SK-N-SH treated with all-trans-retinoic acid at 6 μM for 48 hours (cell line): ENCODE measurements around the gene TJP2.

Source experiments
- ATAC-seq: fragments of 200-7000 bp; cut with Tn5 transposase; 3 replicates; pipeline ENCODE4 v1.9.1; 2020; ENCODE audit warnings: mild to moderate bottlenecking, moderate library complexity
- ARNTL ChIP-seq: fragments of 450-650 bp; formaldehyde crosslinking; IDR thresholded peaks from 2 replicates; pipeline ENCODE4 v1.5.0; 2020; ENCODE audit warnings: low read depth, mild to moderate bottlenecking, moderate library complexity, borderline replicate concordance
- BACH2 ChIP-seq: fragments of 250-450 bp; sonication (Bioruptor Pico); IDR thresholded peaks from 2 replicates; pipeline ENCODE4 v1.9.0; 2021; ENCODE audit warnings: mild to moderate bottlenecking, borderline replicate concordance
- CREB5 ChIP-seq: fragments of 250-450 bp; sonication (Bioruptor Pico); IDR thresholded peaks from 2 replicates; pipeline ENCODE4 v1.5.1; 2020; ENCODE audit warnings: low read depth, mild to moderate bottlenecking, moderate library complexity
- CSDC2 ChIP-seq: fragments of 250-450 bp; sonication (Bioruptor Pico); IDR thresholded peaks from 2 replicates; pipeline ENCODE4 v1.5.0; 2020; ENCODE audit warnings: mild to moderate bottlenecking, moderate library complexity
- CSRNP3 ChIP-seq: fragments of 250-450 bp; sonication (Bioruptor Pico); IDR thresholded peaks from 2 replicates; pipeline ENCODE4 v1.5.1; 2021; ENCODE audit warnings: mild to moderate bottlenecking, moderate library complexity
- ESRRG ChIP-seq: fragments of 250-450 bp; sonication (Bioruptor Pico); IDR thresholded peaks from 2 replicates; pipeline ENCODE4 v1.6.1; 2021; ENCODE audit warnings: mild to moderate bottlenecking
- GLIS3 ChIP-seq: fragments of 250-450 bp; sonication (Bioruptor Pico); IDR thresholded peaks from 2 replicates; pipeline ENCODE4 v1.5.0; 2020; ENCODE audit warnings: mild to moderate bottlenecking, moderate library complexity
- ISL1 ChIP-seq: fragments of 250-450 bp; sonication (Bioruptor Pico); IDR thresholded peaks from 2 replicates; pipeline ENCODE4 v2.1.2; 2022; ENCODE audit warnings: mild to moderate bottlenecking, moderate library complexity
- OSR1 ChIP-seq: fragments of 250-450 bp; sonication (Bioruptor Pico); IDR thresholded peaks from 2 replicates; pipeline ENCODE4 v1.8.0; 2022; ENCODE audit warnings: moderate library complexity, mild to moderate bottlenecking, inconsistent platforms
- POU6F1 ChIP-seq: fragments of 250-450 bp; sonication (Bioruptor Pico); IDR thresholded peaks from 2 replicates; pipeline ENCODE4 v1.8.0; 2021; ENCODE audit warnings: low read depth, mild to moderate bottlenecking, moderate library complexity, borderline replicate concordance
- PPARA ChIP-seq: fragments of 250-450 bp; sonication (Bioruptor Pico); IDR thresholded peaks from 2 replicates; pipeline ENCODE4 v1.5.0; 2020; ENCODE audit warnings: mild to moderate bottlenecking, borderline replicate concordance
- RARB ChIP-seq: fragments of 250-450 bp; sonication (Bioruptor Pico); IDR thresholded peaks from 2 replicates; pipeline ENCODE4 v1.8.0; 2021; ENCODE audit warnings: mild to moderate bottlenecking, moderate library complexity
- SNAI2 ChIP-seq: fragments of 250-450 bp; sonication (Bioruptor Pico); IDR thresholded peaks from 2 replicates; pipeline ENCODE4 v1.5.0; 2020; ENCODE audit warnings: mild to moderate bottlenecking, moderate library complexity
- TCF4 ChIP-seq: fragments of 250-450 bp; sonication (Bioruptor Pico); IDR thresholded peaks from 2 replicates; pipeline ENCODE4 v1.8.0; 2021; ENCODE audit warnings: mild to moderate bottlenecking, moderate library complexity, borderline replicate concordance
- TOX ChIP-seq: fragments of 250-450 bp; sonication (Bioruptor Pico); IDR thresholded peaks from 2 replicates; pipeline ENCODE4 v1.8.0; 2021; ENCODE audit warnings: mild to moderate bottlenecking, moderate library complexity, borderline replicate concordance
- TSHZ2 ChIP-seq: fragments of 250-450 bp; sonication (Bioruptor Pico); IDR thresholded peaks from 2 replicates; pipeline ENCODE4 v1.5.0; 2020; ENCODE audit warnings: mild to moderate bottlenecking, moderate library complexity
- ZC3H10 ChIP-seq: fragments of 250-450 bp; sonication (Bioruptor Pico); IDR thresholded peaks from 2 replicates; pipeline ENCODE4 v1.5.1; 2021; ENCODE audit warnings: mild to moderate bottlenecking, moderate library complexity
- ZFP3 ChIP-seq: fragments of 250-450 bp; sonication (Bioruptor Pico); IDR thresholded peaks from 2 replicates; pipeline ENCODE4 v1.5.0; 2020; ENCODE audit warnings: mild to moderate bottlenecking, moderate library complexity
- ZFP30 ChIP-seq: fragments of 450-650 bp; formaldehyde crosslinking; IDR thresholded peaks from 2 replicates; pipeline ENCODE4 v1.5.0; 2022; ENCODE audit warnings: mild to moderate bottlenecking, moderate library complexity
- ZNF565 ChIP-seq: fragments of 450-650 bp; formaldehyde crosslinking; conservative IDR thresholded peaks from 2 replicates; pipeline ENCODE4 v1.5.0; 2020; ENCODE audit warnings: low read depth, mild to moderate bottlenecking, moderate library complexity
- ZNF70 ChIP-seq: fragments of 450-650 bp; formaldehyde crosslinking; IDR thresholded peaks from 2 replicates; pipeline ENCODE4 v1.5.0; 2020; ENCODE audit warnings: mild to moderate bottlenecking, moderate library complexity
- ZNF8 ChIP-seq: fragments of 450-650 bp; formaldehyde crosslinking; IDR thresholded peaks from 2 replicates; pipeline ENCODE4 v1.5.0; 2020; ENCODE audit warnings: mild to moderate bottlenecking, moderate library complexity

Gene TJP2

GRCh38 chr9:69143291-69143690, 30.8 kb upstream of the TJP2 start:
- no peak for ATAC-seq
- TF ChIP-seq TCF4 (CRISPR knock-in tag) (no peak), CSDC2 (CRISPR knock-in tag) (no peak), ARNTL (CRISPR knock-in tag) (no peak), BACH2 (no peak), GLIS3 (CRISPR knock-in tag) (no peak), TOX (CRISPR knock-in tag) (no peak), CSRNP3 (no peak), POU6F1 (no peak), OSR1 (no peak), SNAI2 (CRISPR knock-in tag) (no peak), CREB5 (CRISPR knock-in tag) (no peak), TSHZ2 (CRISPR knock-in tag) (no peak), RARB (CRISPR knock-in tag) (no peak), ESRRG (CRISPR knock-in tag) (no peak), ZNF8 (CRISPR knock-in tag) (no peak), ZFP30 (CRISPR knock-in tag) (no peak), PPARA (no peak), ZFP3 (CRISPR knock-in tag) (no peak)

- ATAC-seq, result peak; percentile 86
- TF ChIP-seq RARB (CRISPR knock-in tag) (no peak), ZFP30 (CRISPR knock-in tag) (no peak), ZC3H10 (CRISPR knock-in tag) (peak; percentile 79; the same call in 1 of the 2 replicates), TSHZ2 (CRISPR knock-in tag) (peak; percentile 94), ZNF70 (CRISPR knock-in tag) (no peak), OSR1 (no peak), ESRRG (CRISPR knock-in tag) (no peak), ZNF8 (CRISPR knock-in tag) (0 out of 2 replicates have a peak, but pooled peaks have one; percentile 16), PPARA (no peak), ISL1 (CRISPR knock-in tag) (peak; percentile 97), ZFP3 (CRISPR knock-in tag) (no peak), BACH2 (no peak), CSDC2 (CRISPR knock-in tag) (no peak), TOX (CRISPR knock-in tag) (peak; percentile 73; the same call in 1 of the 2 replicates), ARNTL (CRISPR knock-in tag) (no peak), ZNF565 (no peak), GLIS3 (CRISPR knock-in tag) (no peak), SNAI2 (CRISPR knock-in tag) (no peak), CSRNP3 (no peak), CREB5 (CRISPR knock-in tag) (no peak), POU6F1 (peak; percentile 39; the same call in 1 of the 2 replicates), TCF4 (CRISPR knock-in tag) (peak; percentile 91)
Observed at GRCh38 chr9:69145144-69145715, 28.8 kb upstream of the TJP2 start.
